HG02870 (cell line): ENCODE measurements around the gene NCBP1.
"Not testable (repeated sequence)": the region's sequence is repeated elsewhere in the genome, so short reads cannot be mapped to it uniquely, and the experiment has no call there.

Source experiments
- ATAC-seq: cut with Tn5 transposase; IDR thresholded peaks from one replicate; pipeline ENCODE4 v1.9.1; 2021; ENCODE audit warnings: mild to moderate bottlenecking, moderate library complexity; ENCODE audit not compliant: unreplicated experiment

The NCBP1 gene

GRCh38 chr9:97632985-97633858 is at the start of gene NCBP1, which contains the start of gene TSTD2:
Gene NCBP1 (plus strand): TSS chr9:97633821. CDS start chr9:97633882, 61 bp downstream.
Gene TSTD2 (minus strand): TSS chr9:97633368. CDS start chr9:97627562, 5,806 bp downstream.
- peak; percentile 80 for ATAC-seq

GRCh38 chr9:97584778-97585177 is 48.8 kb upstream of the NCBP1 start:
- ATAC-seq = not testable (repeated sequence)

- ATAC-seq = not testable (repeated sequence)
Observed at GRCh38 chr9:97586909-97587308, 46.7 kb upstream of the NCBP1 start.

GRCh38 chr9:97591535-97591934 is 42.1 kb upstream of the NCBP1 start:
- ATAC-seq = no peak

GRCh38 chr9:97592126-97592525 is 41.5 kb upstream of the NCBP1 start:
- ATAC-seq = no peak

GRCh38 chr9:97593960-97594359 is 39.7 kb upstream of the NCBP1 start:
- ATAC-seq = no peak

GRCh38 chr9:97594381-97594921 is 39.2 kb upstream of the NCBP1 start:
- no peak for ATAC-seq

GRCh38 chr9:97596906-97597305 is 36.7 kb upstream of the NCBP1 start:
- ATAC-seq = no peak

- peak; percentile 69 for ATAC-seq
Observed at GRCh38 chr9:97598461-97599288, 34.9 kb upstream of the NCBP1 start.

- ATAC-seq = no peak
Observed at GRCh38 chr9:97599314-97599846, 34.2 kb upstream of the NCBP1 start.

- no peak for ATAC-seq
Observed at GRCh38 chr9:97600531-97601227, 32.9 kb upstream of the NCBP1 start.

GRCh38 chr9:97601228-97601898 is 32.3 kb upstream of the NCBP1 start:
- no peak for ATAC-seq

- ATAC-seq = no peak
Observed at GRCh38 chr9:97602430-97602829, 31.2 kb upstream of the NCBP1 start.

GRCh38 chr9:97604901-97605645 is 28.5 kb upstream of the NCBP1 start:
- no peak for ATAC-seq

GRCh38 chr9:97615439-97616072 is 18.1 kb upstream of the NCBP1 start:
- ATAC-seq = no peak

- ATAC-seq = peak; percentile 69
Observed at GRCh38 chr9:97617939-97618416, 15.6 kb upstream of the NCBP1 start.

GRCh38 chr9:97620063-97620462 is 13.6 kb upstream of the NCBP1 start:
- ATAC-seq = not testable (repeated sequence)

GRCh38 chr9:97622483-97622882 is 11.1 kb upstream of the NCBP1 start:
- not testable (repeated sequence) for ATAC-seq

- ATAC-seq = no peak
Observed at GRCh38 chr9:97623946-97624345, 9.7 kb upstream of the NCBP1 start.
